ENCODE measurements around the gene FBXO38. TPM values are rescaled to one million over a fixed set of nuclear protein-coding genes. Genes with fewer than 3 reads are reported as not detected.

The FBXO38 gene
- total RNA-seq, 1 donor from 2014 or later = 37.7 TPM

GRCh38 chr5:148384380-148384737 lies 601 bp downstream of the FBXO38 start:
- H3K27ac Mint-ChIP-seq (ENCODE audit: unreplicated experiment) = peak overlapping the region; percentile 92
- H3K4me1 Mint-ChIP-seq (ENCODE audit: low read depth) = peaks cover 48% of the 10 kb centered on the region
- DNase-seq (ENCODE audit: low spot score) = no peak
- no peaks in the 10 kb centered on the region for H3K9me3 Mint-ChIP-seq (ENCODE audit: low read depth)
- H3K27me3 Mint-ChIP-seq (ENCODE audit: low read depth) = no peaks in the 10 kb centered on the region
- peak overlapping the region; percentile 87 for H3K4me3 Mint-ChIP-seq (ENCODE audit: unreplicated experiment)
- H3K36me3 Mint-ChIP-seq (ENCODE audit: low read depth) = no peaks in the 10 kb centered on the region
- TF ChIP-seq CTCF (IDR thresholded peaks at IDR 0.05) = no peak

- peak overlapping the region; percentile 92 for H3K27ac Mint-ChIP-seq (ENCODE audit: unreplicated experiment)
- peak overlapping the region; percentile 87 for H3K4me3 Mint-ChIP-seq (ENCODE audit: unreplicated experiment)
These were observed 1.3 kb downstream of the FBXO38 start for GRCh38 chr5:148385094-148385493.

GRCh38 chr5:148386041-148386440 lies 2.3 kb downstream of the FBXO38 start:
- Mint-ChIP-seq H3K36me3 (ENCODE audit: low read depth) (no peaks in the 10 kb centered on the region), H3K9me3 (ENCODE audit: low read depth) (no peaks in the 10 kb centered on the region), H3K27me3 (ENCODE audit: low read depth) (no peaks in the 10 kb centered on the region), H3K27ac (ENCODE audit: unreplicated experiment) (peak overlapping the region; percentile 10), H3K4me3 (ENCODE audit: unreplicated experiment) (no peak overlapping the region), H3K4me1 (ENCODE audit: low read depth) (peaks cover 54% of the 10 kb centered on the region)
- DNase-seq (ENCODE audit: low spot score) = no peak
- TF ChIP-seq CTCF (IDR thresholded peaks at IDR 0.05) = no peak

More at GRCh38 chr5:148385094-148385493, 1.3 kb downstream of the FBXO38 start:
- H3K9me3 Mint-ChIP-seq (ENCODE audit: low read depth) = no peaks in the 10 kb centered on the region
- no peaks in the 10 kb centered on the region for H3K27me3 Mint-ChIP-seq (ENCODE audit: low read depth)
- no peaks in the 10 kb centered on the region for H3K36me3 Mint-ChIP-seq (ENCODE audit: low read depth)
- no peak for DNase-seq (ENCODE audit: low spot score)
- H3K4me1 Mint-ChIP-seq (ENCODE audit: low read depth) = peaks cover 48% of the 10 kb centered on the region
- no peak for TF ChIP-seq CTCF (IDR thresholded peaks at IDR 0.05)

GRCh38 chr5:148387325-148387724 lies 3.6 kb downstream of the FBXO38 start:
- Mint-ChIP-seq H3K36me3 (ENCODE audit: low read depth) (no peaks in the 10 kb centered on the region), H3K9me3 (ENCODE audit: low read depth) (no peaks in the 10 kb centered on the region), H3K27me3 (ENCODE audit: low read depth) (no peaks in the 10 kb centered on the region), H3K27ac (ENCODE audit: unreplicated experiment) (no peak overlapping the region), H3K4me3 (ENCODE audit: unreplicated experiment) (no peak overlapping the region), H3K4me1 (ENCODE audit: low read depth) (peaks cover 64% of the 10 kb centered on the region)
- DNase-seq (ENCODE audit: low spot score) = no peak
- no peak for TF ChIP-seq CTCF (IDR thresholded peaks at IDR 0.05)

- TF ChIP-seq CTCF (IDR thresholded peaks at IDR 0.05) = no peak
- Mint-ChIP-seq H3K36me3 (ENCODE audit: low read depth) (no peaks in the 10 kb centered on the region), H3K27ac (ENCODE audit: unreplicated experiment) (no peak overlapping the region), H3K4me3 (ENCODE audit: unreplicated experiment) (no peak overlapping the region), H3K27me3 (ENCODE audit: low read depth) (no peaks in the 10 kb centered on the region), H3K4me1 (ENCODE audit: low read depth) (peaks cover 61% of the 10 kb centered on the region), H3K9me3 (ENCODE audit: low read depth) (no peaks in the 10 kb centered on the region)
- no peak for DNase-seq (ENCODE audit: low spot score)
These were observed 4.9 kb downstream of the FBXO38 start for GRCh38 chr5:148388696-148389095.
